ENCODE data around the gene SIM2. TPM values are rescaled to one million over a fixed set of nuclear protein-coding genes. Genes with fewer than 3 reads are reported as not detected.

The SIM2 gene
- total RNA-seq, 1 donor from 2014 or later, result 9.2 TPM

DNA sequence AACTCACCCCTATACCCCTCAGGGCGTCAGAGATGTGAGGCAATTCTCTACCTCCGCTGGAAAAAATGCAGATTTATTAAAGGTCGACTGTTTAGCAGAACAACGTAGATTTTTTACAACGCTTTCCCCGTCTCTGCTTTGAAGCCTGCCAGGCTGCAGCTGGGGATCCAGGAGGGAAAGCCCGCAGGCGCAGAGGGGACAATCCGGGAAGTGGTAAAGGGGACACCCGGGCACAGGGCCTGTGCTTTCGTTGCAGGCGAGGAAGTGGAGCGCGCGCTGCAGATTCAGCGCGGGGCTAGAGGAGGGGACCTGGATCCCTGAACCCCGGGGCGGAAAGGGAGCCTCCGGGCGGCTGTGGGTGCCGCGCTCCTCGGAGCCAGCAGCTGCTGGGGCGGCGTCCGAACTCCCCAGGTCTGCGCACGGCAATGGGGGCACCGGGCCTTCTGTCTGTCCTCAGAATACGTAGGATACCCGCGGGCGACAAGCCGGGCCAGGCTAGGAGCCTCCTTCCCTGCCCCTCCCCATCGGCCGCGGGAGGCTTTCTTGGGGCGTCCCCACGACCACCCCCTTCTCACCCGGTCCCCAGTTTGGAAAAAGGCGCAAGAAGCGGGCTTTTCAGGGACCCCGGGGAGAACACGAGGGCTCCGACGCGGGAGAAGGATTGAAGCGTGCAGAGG lies 5.5 kb downstream of the SIM2 start:
- H3K27ac ChIP-seq (ENCODE audit: low read depth, low read length), result no peak overlapping the region
- H2AFZ ChIP-seq (ENCODE audit: low read depth, low read length), result no peak overlapping the region
- H3K4me3 ChIP-seq (ENCODE audit: insufficient read depth, low read depth, low read length), result no peak overlapping the region
- H3K4me1 Mint-ChIP-seq (ENCODE audit: low read depth, unreplicated experiment), result peaks cover 18% of the 10 kb centered on the region
- peaks cover 98% of the 10 kb centered on the region for H3K27me3 ChIP-seq (ENCODE audit: insufficient read depth, low read length)
- H3K27me3 Mint-ChIP-seq (ENCODE audit: low read depth, unreplicated experiment), result peaks cover 70% of the 10 kb centered on the region
- DNase-seq (ENCODE audit: low read depth) (no peak), FAIRE-seq (no peak)
- TF ChIP-seq, protein P1, sequence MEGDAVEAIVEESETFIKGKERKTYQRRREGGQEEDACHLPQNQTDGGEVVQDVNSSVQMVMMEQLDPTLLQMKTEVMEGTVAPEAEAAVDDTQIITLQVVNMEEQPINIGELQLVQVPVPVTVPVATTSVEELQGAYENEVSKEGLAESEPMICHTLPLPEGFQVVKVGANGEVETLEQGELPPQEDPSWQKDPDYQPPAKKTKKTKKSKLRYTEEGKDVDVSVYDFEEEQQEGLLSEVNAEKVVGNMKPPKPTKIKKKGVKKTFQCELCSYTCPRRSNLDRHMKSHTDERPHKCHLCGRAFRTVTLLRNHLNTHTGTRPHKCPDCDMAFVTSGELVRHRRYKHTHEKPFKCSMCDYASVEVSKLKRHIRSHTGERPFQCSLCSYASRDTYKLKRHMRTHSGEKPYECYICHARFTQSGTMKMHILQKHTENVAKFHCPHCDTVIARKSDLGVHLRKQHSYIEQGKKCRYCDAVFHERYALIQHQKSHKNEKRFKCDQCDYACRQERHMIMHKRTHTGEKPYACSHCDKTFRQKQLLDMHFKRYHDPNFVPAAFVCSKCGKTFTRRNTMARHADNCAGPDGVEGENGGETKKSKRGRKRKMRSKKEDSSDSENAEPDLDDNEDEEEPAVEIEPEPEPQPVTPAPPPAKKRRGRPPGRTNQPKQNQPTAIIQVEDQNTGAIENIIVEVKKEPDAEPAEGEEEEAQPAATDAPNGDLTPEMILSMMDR (IDR thresholded peaks at IDR 0.05; ENCODE audit: insufficient read depth, low read depth, low read length), result no peak
- peak; percentile 25 for TF ChIP-seq EZH2 (IDR thresholded peaks at IDR 0.05; ENCODE audit: insufficient read depth, low read length)
- H3K9me3 ChIP-seq (ENCODE audit: insufficient read depth, low read depth, low read length), result no peaks in the 10 kb centered on the region
- H3K27ac Mint-ChIP-seq (ENCODE audit: unreplicated experiment), result peak overlapping the region; percentile 41
- no peak overlapping the region for H3K9ac ChIP-seq (ENCODE audit: low read length)
- no peaks in the 10 kb centered on the region for H3K36me3 ChIP-seq (ENCODE audit: insufficient read depth, low read length)
- H3K79me2 ChIP-seq (ENCODE audit: insufficient read depth, low read length), result peaks cover 44% of the 10 kb centered on the region
- peaks cover 5% of the 10 kb centered on the region for H3K9me3 Mint-ChIP-seq (ENCODE audit: unreplicated experiment)
- H4K20me1 ChIP-seq (ENCODE audit: insufficient read depth, low read length), result peaks cover 68% of the 10 kb centered on the region
- peaks cover 13% of the 10 kb centered on the region for H3K4me1 ChIP-seq (ENCODE audit: insufficient read depth, low read length)
- H3K4me3 Mint-ChIP-seq (ENCODE audit: unreplicated experiment), result peak overlapping the region; percentile 74
- H3K4me2 ChIP-seq (ENCODE audit: low read length), result peak overlapping the region; percentile 51
- H3K36me3 Mint-ChIP-seq (ENCODE audit: low read depth, unreplicated experiment), result peaks cover 6% of the 10 kb centered on the region

DNA sequence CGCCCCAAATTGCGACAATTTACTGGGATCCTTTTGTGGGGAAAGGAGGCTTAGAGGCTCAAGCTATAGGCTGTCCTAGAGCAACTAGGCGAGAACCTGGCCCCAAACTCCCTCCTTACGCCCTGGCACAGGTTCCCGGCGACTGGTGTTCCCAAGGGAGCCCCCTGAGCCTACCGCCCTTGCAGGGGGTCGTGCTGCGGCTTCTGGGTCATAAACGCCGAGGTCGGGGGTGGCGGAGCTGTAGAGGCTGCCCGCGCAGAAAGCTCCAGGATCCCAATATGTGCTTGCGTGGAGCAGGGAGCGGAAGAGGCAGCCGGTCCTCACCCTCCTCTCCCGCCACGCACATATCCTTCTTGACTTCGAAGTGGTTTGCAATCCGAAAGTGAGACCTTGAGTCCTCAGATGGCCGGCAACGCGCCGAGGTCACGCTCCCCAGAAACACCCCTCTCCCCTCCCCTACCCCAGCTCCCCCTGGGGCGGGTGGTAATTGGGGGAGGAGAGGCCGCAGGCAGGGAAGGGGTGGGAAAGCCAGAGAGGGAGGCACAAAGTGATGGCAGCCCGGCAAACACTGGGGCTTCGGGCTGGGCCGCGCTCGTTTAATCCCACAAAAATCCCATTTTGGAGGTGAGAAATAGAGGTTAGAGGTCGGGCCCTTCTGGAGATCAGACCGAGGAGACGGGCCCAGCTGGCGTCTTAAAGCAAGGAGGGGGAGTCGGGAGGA lies 6.2 kb downstream of the SIM2 start:
- H2AFZ ChIP-seq (ENCODE audit: low read depth, low read length), result no peak overlapping the region

More for the DNA sequence above, 6.2 kb downstream of the SIM2 start:
- Mint-ChIP-seq H3K9me3 (ENCODE audit: unreplicated experiment) (peaks cover 4% of the 10 kb centered on the region), H3K4me1 (ENCODE audit: low read depth, unreplicated experiment) (peaks cover 20% of the 10 kb centered on the region), H3K4me3 (ENCODE audit: unreplicated experiment) (peak overlapping the region; percentile 73), H3K27ac (ENCODE audit: unreplicated experiment) (peak overlapping the region; percentile 77), H3K27me3 (ENCODE audit: low read depth, unreplicated experiment) (peaks cover 72% of the 10 kb centered on the region), H3K36me3 (ENCODE audit: low read depth, unreplicated experiment) (peaks cover 6% of the 10 kb centered on the region)
- H3K79me2 ChIP-seq (ENCODE audit: insufficient read depth, low read length), result peaks cover 44% of the 10 kb centered on the region
- H3K27ac ChIP-seq (ENCODE audit: low read depth, low read length), result no peak overlapping the region
- peak overlapping the region; percentile 51 for H3K4me2 ChIP-seq (ENCODE audit: low read length)
- no peaks in the 10 kb centered on the region for H3K36me3 ChIP-seq (ENCODE audit: insufficient read depth, low read length)
- H3K4me1 ChIP-seq (ENCODE audit: insufficient read depth, low read length), result peaks cover 13% of the 10 kb centered on the region
- no peak overlapping the region for H3K4me3 ChIP-seq (ENCODE audit: insufficient read depth, low read depth, low read length)
- DNase-seq (ENCODE audit: low read depth) (no peak), FAIRE-seq (no peak)
- peaks cover 71% of the 10 kb centered on the region for H4K20me1 ChIP-seq (ENCODE audit: insufficient read depth, low read length)
- peaks cover 98% of the 10 kb centered on the region for H3K27me3 ChIP-seq (ENCODE audit: insufficient read depth, low read length)
- TF ChIP-seq EZH2 (IDR thresholded peaks at IDR 0.05; ENCODE audit: insufficient read depth, low read length), result peak; percentile 38
- TF ChIP-seq, protein P1 (IDR thresholded peaks at IDR 0.05; ENCODE audit: insufficient read depth, low read depth, low read length), result no peak
- no peaks in the 10 kb centered on the region for H3K9me3 ChIP-seq (ENCODE audit: insufficient read depth, low read depth, low read length)
- H3K9ac ChIP-seq (ENCODE audit: low read length), result no peak overlapping the region

Measured in astrocyte (in vitro differentiated cells and primary cell).